ENCODE measurements around the gene TXN2. TPM values are rescaled to one million over a fixed set of nuclear protein-coding genes. Genes with fewer than 3 reads are reported as not detected.

Gene TXN2
- total RNA-seq, 2 experiments from 2014 or later = 95.5 to 99.1 TPM

GRCh38 chr22:36443198-36443770, 38.2 kb downstream of the TXN2 start:
- ATAC-seq (no peak), DNase-seq (no peak)
- H3K36me3 Mint-ChIP-seq (ENCODE audit: low read depth) = no peaks in the 10 kb centered on the region
- H3K4me3 Mint-ChIP-seq = no peak overlapping the region
- no peaks in the 10 kb centered on the region for H3K27me3 Mint-ChIP-seq
- intact Hi-C loops (cut with DNase I, micrococcal nuclease) = no loop called here
- ChIA-PET POLR2A (no interaction called here), CTCF (interaction anchor here (1.0 kb wide), 1 partner anchor 143 kb away, joined by 4 read pairs; no protein-coding TSS in a partner anchor)
- H3K27ac Mint-ChIP-seq = no peak overlapping the region
- H3K4me1 Mint-ChIP-seq = peaks cover 26% of the 10 kb centered on the region
- no peaks in the 10 kb centered on the region for H3K9me3 Mint-ChIP-seq (ENCODE audit: low read depth)

DNA sequence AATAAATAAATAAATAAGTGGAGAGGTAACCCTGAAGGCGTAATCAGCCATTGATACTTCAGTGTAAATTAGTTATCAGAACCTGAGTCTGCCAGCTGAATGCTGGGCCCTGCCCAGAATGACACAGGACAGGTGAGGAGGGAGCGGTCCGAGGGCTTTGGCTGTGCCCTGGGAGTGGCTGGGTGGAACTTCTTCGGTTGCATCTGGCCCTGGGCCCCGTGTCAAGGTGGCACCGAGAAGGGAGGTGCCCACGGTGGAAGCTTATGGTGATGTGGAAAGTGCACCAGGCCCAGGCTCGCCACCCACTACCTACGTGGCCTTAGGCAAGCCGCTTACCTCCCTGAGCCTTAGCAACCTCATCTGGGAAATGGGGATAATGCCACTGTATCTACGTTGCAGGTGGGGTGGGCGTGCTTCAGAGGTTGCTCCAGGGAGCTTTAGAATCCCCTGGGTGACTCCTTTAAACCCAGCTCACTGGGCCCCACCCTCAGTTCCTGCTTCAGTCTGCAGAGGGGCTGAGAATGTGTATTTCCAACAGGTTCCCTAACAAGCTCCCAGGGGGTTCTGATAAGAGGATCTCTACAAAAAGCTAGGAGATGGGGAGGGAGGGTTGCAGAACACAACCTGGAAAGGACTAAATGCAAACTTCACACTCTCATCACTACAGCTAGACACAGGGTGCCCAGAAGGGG, 38.8 kb downstream of the TXN2 start:
- POLR2A ChIA-PET = no interaction called here
- no peaks in the 10 kb centered on the region for H3K27me3 Mint-ChIP-seq
- H3K4me1 Mint-ChIP-seq = peaks cover 27% of the 10 kb centered on the region
- no peak overlapping the region for H3K27ac Mint-ChIP-seq
- H3K36me3 Mint-ChIP-seq (ENCODE audit: low read depth) = no peaks in the 10 kb centered on the region
- intact Hi-C loops (cut with DNase I, micrococcal nuclease) = no loop called here
- DNase-seq (no peak), ATAC-seq (no peak)
- H3K9me3 Mint-ChIP-seq (ENCODE audit: low read depth) = no peaks in the 10 kb centered on the region
- no peak overlapping the region for H3K4me3 Mint-ChIP-seq
- CTCF ChIA-PET = interaction anchor here (1.0 kb wide), 1 partner anchor 143 kb away, joined by 4 read pairs; no protein-coding TSS in a partner anchor

DNA sequence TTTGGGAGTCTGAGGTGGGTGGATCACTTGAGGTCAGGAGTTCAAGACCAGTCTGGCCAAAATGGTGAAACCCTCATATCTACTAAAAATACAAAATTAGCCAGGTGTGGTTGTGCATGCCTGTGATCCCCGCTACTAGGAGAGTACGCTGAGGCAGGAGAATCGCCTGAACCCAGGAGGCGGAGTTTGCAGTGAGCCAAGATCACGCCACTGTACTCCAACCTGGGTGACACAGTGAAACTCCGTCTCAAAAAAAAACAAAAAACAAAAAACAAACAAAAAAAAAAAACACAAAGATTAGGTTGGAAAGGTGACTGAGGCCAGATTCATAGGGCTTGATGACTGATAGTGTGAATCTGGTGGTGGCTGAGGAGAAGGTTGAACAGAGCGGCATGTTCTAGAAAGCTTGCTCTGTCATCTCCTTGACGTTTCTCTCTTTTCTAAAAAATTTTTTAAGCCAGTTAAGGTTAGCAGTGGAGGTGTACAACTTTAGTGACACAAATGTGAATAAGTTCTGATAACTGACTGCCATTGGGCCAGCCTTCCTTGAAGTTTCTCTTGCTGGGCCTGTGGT, 40.9 kb downstream of the TXN2 start:
- ATAC-seq = peak; percentile 45
- CTCF ChIA-PET = interaction anchor here (0.6 to 1.3 kb wide), 2 partner anchors 97 to 113 kb away, joined by 3 to 5 read pairs; no protein-coding TSS in a partner anchor
- no peak overlapping the region for H3K27ac Mint-ChIP-seq
- DNase-seq = no peak
- no peaks in the 10 kb centered on the region for H3K36me3 Mint-ChIP-seq (ENCODE audit: low read depth)
- POLR2A ChIA-PET = interaction anchor here (0.5 to 0.8 kb wide), 2 partner anchors 62 to 63 kb away, joined by 3 to 5 read pairs; no protein-coding TSS in a partner anchor
- intact Hi-C loops (cut with DNase I, micrococcal nuclease) = no loop called here
- H3K9me3 Mint-ChIP-seq (ENCODE audit: low read depth) = no peaks in the 10 kb centered on the region
- H3K4me1 Mint-ChIP-seq = peaks cover 41% of the 10 kb centered on the region
- no peaks in the 10 kb centered on the region for H3K27me3 Mint-ChIP-seq
- H3K4me3 Mint-ChIP-seq = no peak overlapping the region

DNA sequence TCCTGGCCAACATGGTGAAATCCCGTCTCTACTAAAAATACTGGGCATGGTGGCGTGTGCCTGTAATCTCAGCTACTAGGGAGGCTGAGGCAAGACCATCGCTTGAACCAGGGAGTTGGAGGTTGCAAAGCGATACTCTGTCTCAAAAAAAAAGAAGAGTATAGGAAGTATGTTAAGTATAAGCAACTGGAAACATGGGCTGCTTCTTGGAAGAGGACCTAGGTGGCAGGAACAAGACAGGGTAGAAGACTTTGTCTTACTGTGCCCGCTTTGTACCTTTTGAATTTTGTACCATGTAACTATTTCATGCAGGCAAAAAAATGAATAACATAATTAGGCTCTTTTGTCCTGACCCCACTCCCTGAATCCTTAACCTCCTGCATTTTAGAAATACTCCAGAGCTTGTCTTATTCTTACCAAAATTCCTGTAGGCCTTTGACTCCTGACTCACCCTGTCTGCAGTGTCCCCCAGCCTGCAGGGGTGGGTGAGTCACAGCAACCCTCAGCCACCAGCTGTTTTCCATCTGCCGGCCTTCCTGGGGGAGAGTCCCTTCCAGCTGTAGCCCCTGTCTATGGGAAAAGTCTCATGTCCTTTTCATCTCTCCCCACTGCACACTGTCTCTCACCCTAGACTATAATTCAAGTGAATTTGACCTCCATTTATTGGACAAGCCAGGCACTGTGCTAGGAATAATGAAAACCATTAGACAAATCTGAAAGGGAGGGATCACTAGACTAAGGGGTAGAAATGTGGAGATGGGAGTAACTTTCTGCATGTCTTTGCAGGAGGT, 41.8 kb downstream of the TXN2 start:
- Mint-ChIP-seq H3K27ac (peak overlapping the region; percentile 6), H3K4me1 (peaks cover 44% of the 10 kb centered on the region), H3K4me3 (no peak overlapping the region), H3K27me3 (no peaks in the 10 kb centered on the region), H3K9me3 (ENCODE audit: low read depth) (no peaks in the 10 kb centered on the region), H3K36me3 (ENCODE audit: low read depth) (no peaks in the 10 kb centered on the region)
- DNase-seq (peak; percentile 64), ATAC-seq (peak; percentile 15)
- intact Hi-C loops (cut with DNase I, micrococcal nuclease) = no loop called here
- ChIA-PET CTCF (interaction anchor here (1.0 kb wide), 1 partner anchor 11 kb away, joined by 4 read pairs; no protein-coding TSS in a partner anchor), POLR2A (interaction anchor here (0.5 to 1.0 kb wide), 2 partner anchors 15 to 62 kb away, joined by 3 to 4 read pairs; no protein-coding TSS in a partner anchor)

- peak; percentile 75 for DNase-seq
- no peaks in the 10 kb centered on the region for H3K9me3 Mint-ChIP-seq (ENCODE audit: low read depth)
- H3K36me3 Mint-ChIP-seq (ENCODE audit: low read depth) = no peaks in the 10 kb centered on the region
- peak overlapping the region; percentile 58 for H3K4me3 Mint-ChIP-seq
- H3K27ac Mint-ChIP-seq = peak overlapping the region; percentile 83
- intact Hi-C loops (cut with DNase I, micrococcal nuclease) = loop anchor here in 1 of 2 experiments (1.0 kb wide), 1 partner anchor 47 kb away; no protein-coding TSS in a partner anchor
- ChIA-PET POLR2A (interaction anchor here (0.5 to 1.7 kb wide), 6 partner anchors 27 to 566 kb away, joined by 3 to 5 read pairs (median 4); partner anchors contain the start of gene MYH9), CTCF (interaction anchor here (0.7 to 1.3 kb wide), 7 partner anchors 12 to 209 kb away, joined by 3 to 5 read pairs (median 3); partner anchors contain the start of gene APOL2)
- no peaks in the 10 kb centered on the region for H3K27me3 Mint-ChIP-seq
- peak; percentile 86 for ATAC-seq
- H3K4me1 Mint-ChIP-seq = peaks cover 48% of the 10 kb centered on the region
These were observed 45.7 kb downstream of the TXN2 start for GRCh38 chr22:36435516-36436415.

DNA sequence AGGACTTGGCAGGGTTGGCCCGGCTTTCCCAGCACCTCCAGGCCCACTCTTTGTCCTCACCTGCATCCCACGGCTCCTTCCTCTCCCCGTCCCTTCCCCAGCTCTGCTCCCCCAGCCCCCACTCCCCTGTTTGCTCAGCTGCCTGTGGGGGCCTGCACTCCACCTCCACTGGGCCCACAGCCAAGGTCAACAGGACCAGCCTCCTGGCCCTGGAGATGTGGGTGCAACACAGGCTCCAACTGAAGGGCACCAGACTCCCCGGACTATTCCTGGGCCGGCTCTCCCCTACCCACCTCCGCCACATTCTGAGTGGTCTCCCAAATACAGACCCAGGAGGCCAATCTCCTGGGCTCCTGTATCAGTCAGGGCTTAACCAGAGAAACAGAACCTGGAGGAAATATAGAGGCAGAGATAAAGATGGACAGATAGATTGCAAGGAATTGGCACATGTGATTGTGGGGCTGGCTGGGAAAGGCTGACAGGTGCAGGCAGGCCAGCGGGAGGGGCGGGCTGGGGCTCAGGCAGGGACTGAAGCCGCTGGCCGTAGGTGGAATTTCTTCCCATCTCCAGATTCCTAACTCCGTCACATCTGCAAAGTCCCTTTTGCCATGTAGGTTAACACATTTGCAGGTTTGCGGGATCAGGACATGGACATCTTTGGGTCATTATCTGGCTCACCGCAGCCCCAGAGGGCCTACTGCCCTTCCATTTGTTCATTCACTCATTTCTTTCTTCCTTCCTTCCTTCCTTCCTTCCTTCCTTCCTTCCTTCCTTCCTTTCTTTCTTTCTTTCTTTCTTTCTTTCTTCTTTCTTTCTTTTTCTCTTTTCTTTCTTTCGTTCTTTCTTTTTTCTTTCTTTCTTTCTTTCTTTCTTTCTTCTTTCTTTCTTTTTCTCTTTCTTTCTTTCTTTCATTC, 47.9 kb downstream of the TXN2 start:
- intact Hi-C loops (cut with DNase I, micrococcal nuclease) = no loop called here
- no peaks in the 10 kb centered on the region for H3K36me3 Mint-ChIP-seq (ENCODE audit: low read depth)
- peaks cover 33% of the 10 kb centered on the region for H3K4me1 Mint-ChIP-seq
- no peak overlapping the region for H3K4me3 Mint-ChIP-seq
- POLR2A ChIA-PET = interaction anchor here (0.6 kb wide), 1 partner anchor 281 kb away, joined by 5 read pairs; no protein-coding TSS in a partner anchor
- CTCF ChIA-PET = interaction anchor here (0.6 kb wide), 1 partner anchor 292 kb away, joined by 5 read pairs; no protein-coding TSS in a partner anchor
- no peaks in the 10 kb centered on the region for H3K27me3 Mint-ChIP-seq
- no peak overlapping the region for H3K27ac Mint-ChIP-seq
- ATAC-seq = no peak
- DNase-seq = no peak
- no peaks in the 10 kb centered on the region for H3K9me3 Mint-ChIP-seq (ENCODE audit: low read depth)

- ATAC-seq (no peak), DNase-seq (no peak)
- no peak overlapping the region for H3K27ac Mint-ChIP-seq
- peaks cover 32% of the 10 kb centered on the region for H3K4me1 Mint-ChIP-seq
- no peaks in the 10 kb centered on the region for H3K36me3 Mint-ChIP-seq (ENCODE audit: low read depth)
- no peak overlapping the region for H3K4me3 Mint-ChIP-seq
- ChIA-PET CTCF (interaction anchor here (0.6 kb wide), 2 partner anchors 17 to 292 kb away, joined by 3 to 5 read pairs; no protein-coding TSS in a partner anchor), POLR2A (interaction anchor here (0.6 kb wide), 1 partner anchor 280 kb away, joined by 5 read pairs; no protein-coding TSS in a partner anchor)
- no peaks in the 10 kb centered on the region for H3K9me3 Mint-ChIP-seq (ENCODE audit: low read depth)
- no peaks in the 10 kb centered on the region for H3K27me3 Mint-ChIP-seq
- intact Hi-C loops (cut with DNase I, micrococcal nuclease) = no loop called here
These were observed 48.7 kb downstream of the TXN2 start for GRCh38 chr22:36432592-36433317.

GRCh38 chr22:36431977-36432376, 49.5 kb downstream of the TXN2 start:
- H3K27ac Mint-ChIP-seq = no peak overlapping the region
- intact Hi-C loops (cut with DNase I, micrococcal nuclease) = no loop called here
- no peak overlapping the region for H3K4me3 Mint-ChIP-seq
- no peaks in the 10 kb centered on the region for H3K27me3 Mint-ChIP-seq
- DNase-seq (no peak), ATAC-seq (no peak)
- H3K9me3 Mint-ChIP-seq (ENCODE audit: low read depth) = no peaks in the 10 kb centered on the region
- peaks cover 29% of the 10 kb centered on the region for H3K4me1 Mint-ChIP-seq
- no peaks in the 10 kb centered on the region for H3K36me3 Mint-ChIP-seq (ENCODE audit: low read depth)
- POLR2A ChIA-PET = no interaction called here
- CTCF ChIA-PET = no interaction called here

DNA sequence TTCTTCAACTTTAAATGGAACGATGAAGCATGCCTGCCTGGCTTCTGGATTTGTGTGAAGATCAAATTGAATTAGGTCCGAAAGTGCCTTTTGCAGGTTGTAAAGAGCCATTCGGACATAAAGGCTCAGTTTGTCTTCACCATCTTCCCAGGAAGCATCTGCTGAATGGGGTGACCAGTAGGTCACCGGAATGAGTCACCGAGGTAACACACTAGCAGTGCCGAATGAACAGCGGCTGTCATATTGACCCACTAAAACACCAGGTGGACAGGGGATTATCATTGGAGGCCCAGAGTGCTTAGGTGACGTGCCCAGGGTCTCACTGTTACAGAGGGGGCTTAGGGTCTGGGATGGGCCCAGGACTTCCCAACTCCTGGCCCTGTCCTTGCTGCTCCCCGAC, 50.6 kb downstream of the TXN2 start:
- no peak overlapping the region for H3K4me3 Mint-ChIP-seq
- no peak overlapping the region for H3K27ac Mint-ChIP-seq
- no peaks in the 10 kb centered on the region for H3K27me3 Mint-ChIP-seq
- peaks cover 26% of the 10 kb centered on the region for H3K4me1 Mint-ChIP-seq
- H3K36me3 Mint-ChIP-seq (ENCODE audit: low read depth) = no peaks in the 10 kb centered on the region
- intact Hi-C loops (cut with DNase I, micrococcal nuclease) = no loop called here
- ChIA-PET CTCF (interaction anchor here (0.8 kb wide), 1 partner anchor 16 kb away, joined by 3 read pairs; no protein-coding TSS in a partner anchor), POLR2A (no interaction called here)
- ATAC-seq (no peak), DNase-seq (no peak)
- H3K9me3 Mint-ChIP-seq (ENCODE audit: low read depth) = no peaks in the 10 kb centered on the region
